Measurements from ENCODE around the gene OR9G1.
"Not testable (repeated sequence)": the region's sequence is repeated elsewhere in the genome, so short reads cannot be mapped to it uniquely, and the experiment has no call there.

OR9G1 gene, protein sequence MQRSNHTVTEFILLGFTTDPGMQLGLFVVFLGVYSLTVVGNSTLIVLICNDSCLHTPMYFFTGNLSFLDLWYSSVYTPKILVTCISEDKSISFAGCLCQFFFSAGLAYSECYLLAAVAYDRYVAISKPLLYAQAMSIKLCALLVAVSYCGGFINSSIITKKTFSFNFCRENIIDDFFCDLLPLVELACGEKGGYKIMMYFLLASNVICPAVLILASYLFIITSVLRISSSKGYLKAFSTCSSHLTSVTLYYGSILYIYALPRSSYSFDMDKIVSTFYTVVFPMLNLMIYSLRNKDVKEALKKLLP

DNA sequence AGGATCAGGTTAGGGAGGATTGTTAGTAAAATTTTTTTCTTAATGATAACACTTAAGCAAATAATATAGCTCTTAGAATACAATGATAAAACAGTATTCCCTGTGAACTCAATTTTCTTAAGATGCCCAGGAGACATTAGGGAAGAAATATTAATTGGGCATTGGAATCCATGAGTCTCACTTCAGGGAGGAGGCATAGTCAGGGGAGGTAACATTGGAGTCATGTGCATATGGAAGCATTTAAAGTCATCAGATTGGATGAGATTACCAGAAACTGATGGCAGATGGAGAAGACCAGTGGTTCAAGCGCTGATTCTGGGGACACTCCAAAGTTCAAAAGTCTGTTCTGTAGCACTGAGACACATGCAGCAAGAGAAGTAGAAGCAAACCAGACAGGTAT, at the start of gene OR9G1:
Gene OR9G1 (plus strand): TSS at position 301 of the 400 bp plus-strand sequence. CDS start 1,293 bp downstream, outside the sequence.
- no peak within 1 kb of the TSS for H3K4me3 ChIP-seq (ENCODE audit: low read depth, low read length)
- no peak for DNase-seq (ENCODE audit: low read depth)

DNA sequence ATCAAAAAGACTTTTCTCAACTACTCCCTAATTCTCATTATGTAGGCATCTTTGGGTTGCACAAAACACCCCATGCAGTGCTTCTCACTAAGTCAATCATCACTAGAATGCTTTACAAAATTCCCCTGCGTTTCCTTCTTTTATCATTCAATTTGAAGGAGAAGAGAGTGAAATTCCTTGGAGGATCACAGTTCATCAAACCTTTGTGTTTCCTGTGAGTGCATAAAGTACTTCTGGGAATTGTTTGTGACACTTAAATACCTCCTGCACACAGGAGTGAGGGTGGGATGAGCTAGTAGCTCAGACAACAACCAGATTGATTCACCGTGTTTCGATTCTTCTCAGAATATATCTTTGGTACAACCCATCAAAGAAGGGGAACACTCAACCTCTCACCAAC, 39.1 kb upstream of the OR9G1 start:
- no peak overlapping the region for H3K4me3 ChIP-seq (ENCODE audit: low read depth, low read length)
- DNase-seq (ENCODE audit: low read depth), result no peak

DNA sequence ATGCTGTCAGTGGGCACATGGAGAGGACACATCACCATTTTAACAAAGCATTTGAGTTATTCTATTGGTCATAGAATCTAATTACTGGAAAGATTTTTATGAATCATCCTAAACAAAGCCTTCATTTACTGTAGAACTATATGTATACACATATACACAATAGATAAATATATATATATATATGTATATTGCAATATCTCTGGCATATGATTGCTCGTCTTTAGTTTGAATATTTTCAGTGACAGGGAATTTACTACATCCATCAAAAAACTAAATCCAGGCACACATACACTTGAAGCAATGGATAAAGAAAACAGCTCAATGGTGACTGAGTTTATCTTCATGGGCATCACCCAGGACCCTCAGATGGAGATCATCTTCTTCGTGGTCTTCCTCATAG, 35.5 kb upstream of the OR9G1 start, which contains the start of gene OR5AR1:
Gene OR5AR1 (plus strand): TSS at position 301 of the 400 bp plus-strand sequence. CDS start 0 bp downstream, at position 301.
- H3K4me3 ChIP-seq (ENCODE audit: low read depth, low read length), result no peak within 1 kb of the TSS
- DNase-seq (ENCODE audit: low read depth), result no peak

GRCh38 chr11:56670984-56671383, 27.9 kb upstream of the OR9G1 start:
- DNase-seq (ENCODE audit: low read depth), result no peak
- H3K4me3 ChIP-seq (ENCODE audit: low read depth, low read length), result no peak overlapping the region

- DNase-seq (ENCODE audit: low read depth), result no peak
- no peak overlapping the region for H3K4me3 ChIP-seq (ENCODE audit: low read depth, low read length)
These were observed 10.3 kb upstream of the OR9G1 start for GRCh38 chr11:56688554-56689100.

DNA sequence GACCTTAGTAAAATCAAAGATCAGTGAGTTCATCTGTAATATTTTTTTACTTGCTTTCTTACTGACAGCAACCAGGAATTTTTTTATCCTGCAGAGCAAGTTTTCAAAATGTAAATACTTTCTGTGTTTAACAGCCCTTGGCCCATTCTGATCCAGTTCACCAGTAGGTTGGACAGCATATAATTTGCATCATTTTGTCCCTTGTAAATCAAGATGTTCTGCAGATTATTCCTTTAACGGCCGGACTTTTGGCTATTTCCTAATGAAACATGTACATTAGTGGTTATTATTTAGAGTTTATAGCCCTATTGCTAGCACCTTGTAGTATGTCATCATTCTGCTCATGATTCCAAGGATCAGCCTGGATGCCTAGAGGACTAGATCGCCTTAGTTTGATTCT, 7.7 kb upstream of the OR9G1 start:
- not testable (repeated sequence) for DNase-seq (ENCODE audit: low read depth); H3K4me3 ChIP-seq (ENCODE audit: low read depth, low read length)

GRCh38 chr11:56693428-56693827, 5.5 kb upstream of the OR9G1 start:
- H3K4me3 ChIP-seq (ENCODE audit: low read depth, low read length), result no peak overlapping the region
- DNase-seq (ENCODE audit: low read depth), result no peak

DNA sequence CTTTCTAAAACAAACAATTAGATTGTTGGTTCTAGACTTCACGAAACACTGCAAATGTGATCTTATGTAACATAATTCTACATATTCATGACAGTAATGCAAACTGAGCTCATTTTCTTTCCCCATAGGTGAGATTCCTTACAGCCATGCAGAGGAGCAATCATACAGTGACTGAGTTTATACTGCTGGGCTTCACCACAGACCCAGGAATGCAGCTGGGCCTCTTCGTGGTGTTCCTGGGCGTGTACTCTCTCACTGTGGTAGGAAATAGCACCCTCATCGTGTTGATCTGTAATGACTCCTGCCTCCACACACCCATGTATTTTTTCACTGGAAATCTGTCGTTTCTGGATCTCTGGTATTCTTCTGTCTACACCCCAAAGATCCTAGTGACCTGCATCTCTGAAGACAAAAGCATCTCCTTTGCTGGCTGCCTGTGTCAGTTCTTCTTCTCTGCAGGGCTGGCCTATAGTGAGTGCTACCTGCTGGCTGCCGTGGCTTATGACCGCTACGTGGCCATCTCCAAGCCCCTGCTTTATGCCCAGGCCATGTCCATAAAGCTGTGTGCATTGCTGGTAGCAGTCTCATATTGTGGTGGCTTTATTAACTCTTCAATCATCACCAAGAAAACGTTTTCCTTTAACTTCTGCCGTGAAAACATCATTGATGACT, 1.5 kb downstream of the OR9G1 start:
- no peak overlapping the region for H3K4me3 ChIP-seq (ENCODE audit: low read depth, low read length)
- no peak for DNase-seq (ENCODE audit: low read depth)

DNA sequence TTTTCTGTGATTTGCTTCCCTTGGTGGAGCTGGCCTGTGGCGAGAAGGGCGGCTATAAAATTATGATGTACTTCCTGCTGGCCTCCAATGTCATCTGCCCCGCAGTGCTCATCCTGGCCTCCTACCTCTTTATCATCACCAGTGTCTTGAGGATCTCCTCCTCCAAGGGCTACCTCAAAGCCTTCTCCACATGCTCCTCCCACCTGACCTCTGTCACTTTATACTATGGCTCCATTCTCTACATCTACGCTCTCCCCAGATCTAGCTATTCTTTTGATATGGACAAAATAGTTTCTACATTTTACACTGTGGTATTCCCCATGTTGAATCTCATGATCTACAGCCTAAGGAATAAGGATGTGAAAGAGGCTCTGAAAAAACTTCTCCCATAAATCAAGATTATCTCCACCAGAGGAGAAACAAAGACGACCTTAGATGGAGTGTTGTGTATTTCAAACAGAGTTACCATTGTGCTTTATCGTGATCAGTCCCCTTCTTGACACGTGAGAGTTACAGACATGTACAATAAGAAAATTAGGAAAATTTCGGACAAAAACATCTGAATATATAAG, 2.1 kb downstream of the OR9G1 start:
- DNase-seq (ENCODE audit: low read depth), result no peak
- no peak overlapping the region for H3K4me3 ChIP-seq (ENCODE audit: low read depth, low read length)

- no peak for DNase-seq (ENCODE audit: low read depth)
- H3K4me3 ChIP-seq (ENCODE audit: low read depth, low read length), result no peak overlapping the region
These were observed 7.0 kb downstream of the OR9G1 start for GRCh38 chr11:56705784-56706396.

DNA sequence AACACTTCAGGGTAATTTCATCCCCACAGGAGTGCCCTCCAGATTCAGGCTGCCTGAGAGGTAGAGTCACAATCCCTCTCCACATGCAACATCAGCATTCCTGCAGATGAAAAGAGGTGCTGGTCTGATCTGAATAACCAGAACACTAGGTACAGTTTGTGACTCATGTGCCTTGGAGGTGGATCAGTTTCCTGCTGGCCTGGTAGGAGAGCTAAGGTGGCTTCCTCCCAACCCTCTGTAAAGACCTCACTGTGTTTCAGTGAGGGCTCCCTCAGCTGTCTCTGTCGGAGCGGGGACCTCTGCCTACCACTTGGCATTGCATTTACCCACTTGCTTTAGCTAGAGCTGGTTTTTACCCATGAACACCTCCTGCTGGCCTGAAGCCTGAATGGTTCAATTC, 7.6 kb downstream of the OR9G1 start:
- no peak for DNase-seq (ENCODE audit: low read depth)

DNA sequence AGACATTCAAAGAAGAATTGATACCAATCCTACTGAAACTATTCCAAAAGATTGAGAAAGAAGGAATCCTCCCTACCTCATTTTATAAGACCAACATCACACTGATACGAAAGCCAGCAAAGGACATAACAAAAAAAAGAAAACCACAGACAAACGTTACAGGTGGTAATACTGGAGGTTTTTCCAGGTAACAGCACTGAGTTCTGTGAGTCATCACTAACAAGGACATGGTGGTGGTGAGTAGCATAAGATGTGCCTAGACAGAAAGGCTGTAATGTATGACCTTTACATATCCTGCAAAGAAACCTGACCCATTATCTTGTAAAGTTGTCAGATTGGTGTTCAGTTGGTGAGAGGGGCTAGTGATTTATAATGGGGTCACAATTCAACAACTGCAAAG, 15.3 kb downstream of the OR9G1 start:
- DNase-seq (ENCODE audit: low read depth), result no peak
- no peak overlapping the region for H3K4me3 ChIP-seq (ENCODE audit: low read depth, low read length)

More for the DNA sequence above, 7.6 kb downstream of the OR9G1 start:
- no peak overlapping the region for H3K4me3 ChIP-seq (ENCODE audit: low read depth, low read length)

DNA sequence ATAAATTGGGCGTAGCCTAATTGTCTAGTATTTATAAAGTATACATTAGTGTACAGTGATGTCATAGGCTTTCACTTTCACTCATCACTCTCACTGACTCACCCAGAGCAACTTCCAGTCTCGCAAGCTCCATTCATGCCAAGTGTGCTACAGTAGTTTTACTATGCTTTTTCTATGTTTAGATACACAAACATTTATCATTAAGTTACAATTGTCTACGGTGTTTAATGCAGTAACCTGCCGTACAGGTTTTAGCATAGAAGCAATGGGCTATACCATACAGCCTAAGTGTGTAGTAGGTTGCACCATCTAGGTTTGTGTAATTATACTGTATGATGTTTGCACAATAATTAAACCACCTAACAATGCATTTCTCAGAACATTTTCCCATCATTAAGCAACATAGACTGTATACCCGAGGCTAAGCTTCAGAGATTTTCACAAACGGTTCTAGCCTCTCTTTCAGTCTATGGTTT, 17.5 kb downstream of the OR9G1 start:
- no peak for DNase-seq (ENCODE audit: low read depth)
- no peak overlapping the region for H3K4me3 ChIP-seq (ENCODE audit: low read depth, low read length)

- no peak overlapping the region for H3K4me3 ChIP-seq (ENCODE audit: low read depth, low read length)
- DNase-seq (ENCODE audit: low read depth), result no peak
These were observed 21.6 kb downstream of the OR9G1 start for GRCh38 chr11:56720513-56720912.

DNA sequence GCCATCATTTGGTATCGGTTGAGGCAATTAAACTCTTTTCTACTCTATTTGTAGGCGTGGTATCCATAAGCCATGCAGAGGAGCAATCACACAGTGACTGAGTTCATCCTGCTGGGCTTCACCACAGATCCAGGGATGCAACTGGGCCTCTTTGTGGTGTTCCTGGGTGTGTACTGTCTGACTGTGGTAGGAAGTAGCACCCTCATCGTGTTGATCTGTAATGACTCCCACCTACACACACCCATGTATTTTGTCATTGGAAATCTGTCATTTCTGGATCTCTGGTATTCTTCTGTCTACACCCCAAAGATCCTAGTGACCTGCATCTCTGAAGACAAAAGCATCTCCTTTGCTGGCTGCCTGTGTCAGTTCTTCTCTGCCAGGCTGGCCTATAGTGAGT, 41.2 kb downstream of the OR9G1 start:
- no peak for DNase-seq (ENCODE audit: low read depth)
- no peak overlapping the region for H3K4me3 ChIP-seq (ENCODE audit: low read depth, low read length)

DNA sequence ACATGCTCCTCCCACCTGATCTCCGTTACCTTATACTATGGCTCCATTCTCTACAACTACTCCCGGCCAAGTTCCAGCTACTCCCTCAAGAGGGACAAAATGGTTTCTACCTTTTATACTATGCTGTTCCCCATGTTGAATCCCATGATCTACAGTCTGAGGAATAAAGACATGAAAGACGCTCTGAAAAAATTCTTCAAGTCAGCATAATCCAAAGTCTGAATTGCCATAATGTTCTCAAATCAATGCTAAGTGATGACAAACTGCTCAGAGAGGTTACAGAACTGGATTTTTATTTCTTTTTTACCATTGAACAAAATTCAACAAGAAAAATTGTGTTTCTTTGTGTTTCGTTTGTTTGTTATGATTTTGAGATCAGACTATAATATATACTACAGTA, 42.0 kb downstream of the OR9G1 start:
- DNase-seq (ENCODE audit: low read depth), result no peak
- no peak overlapping the region for H3K4me3 ChIP-seq (ENCODE audit: low read depth, low read length)

GRCh38 chr11:56748597-56748996, 49.7 kb downstream of the OR9G1 start, which contains the start of gene OR9G4:
Gene OR9G4, minus strand, starts transcription at chr11:56748697. Its CDS starts 4,931 bp downstream, at chr11:56743766.
- no peak for DNase-seq (ENCODE audit: low read depth)
- H3K4me3 ChIP-seq (ENCODE audit: low read depth, low read length), result no peak within 1 kb of the TSS

GRCh38 chr11:56750190-56750589, 51.3 kb downstream of the OR9G1 start:
- no peak for DNase-seq (ENCODE audit: low read depth)
- no peak overlapping the region for H3K4me3 ChIP-seq (ENCODE audit: low read depth, low read length)

GRCh38 chr11:56751480-56751879, 52.6 kb downstream of the OR9G1 start:
- DNase-seq (ENCODE audit: low read depth), result no peak
- no peak overlapping the region for H3K4me3 ChIP-seq (ENCODE audit: low read depth, low read length)

Data from skeletal muscle cell (primary cell).